ENCODE results near the gene PITPNM3. TPM values are rescaled to one million over a fixed set of nuclear protein-coding genes. Genes with fewer than 3 reads are reported as not detected.
A peak's percentile ranks its signal among the peaks of the same experiment; 100 is the strongest.

Gene PITPNM3
- total RNA-seq, 1 donor from 2014 or later, result 2.8 TPM

DNA sequence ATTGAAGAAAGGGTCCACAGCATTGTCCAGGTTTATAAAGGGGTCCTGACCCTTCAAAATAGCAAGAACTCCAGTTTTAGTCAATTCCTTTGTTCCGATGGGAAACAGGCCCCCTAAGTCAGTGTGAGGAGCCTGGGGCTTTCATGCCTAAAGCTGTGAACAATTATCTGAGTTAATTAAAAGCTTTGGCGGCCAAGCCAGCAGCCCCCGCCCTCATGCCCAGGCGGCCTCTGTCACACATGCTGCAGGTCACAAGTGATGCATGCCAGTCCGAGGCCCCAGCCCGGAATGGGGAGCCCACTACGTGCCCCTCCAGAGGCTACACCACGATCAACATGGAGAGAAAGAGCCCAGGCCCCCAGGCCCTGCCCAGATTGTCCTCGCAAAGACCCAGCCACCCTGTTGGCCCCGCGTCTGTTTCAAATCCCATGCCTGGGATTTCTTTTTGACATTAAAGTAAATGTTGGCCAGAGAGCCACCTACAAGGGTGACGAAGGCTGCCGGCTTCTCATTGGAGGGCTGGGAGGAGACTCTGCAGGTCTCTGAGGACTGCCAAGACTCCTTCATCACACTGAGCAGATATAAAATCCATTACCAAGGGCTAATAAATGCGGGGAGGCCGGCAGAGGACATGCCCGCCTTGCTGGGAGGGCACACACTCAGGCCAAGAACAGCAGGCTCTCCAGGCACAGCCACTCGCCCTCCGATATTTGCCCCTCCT is 14.5 kb upstream of the PITPNM3 start:
- no peaks in the 10 kb centered on the region for H3K27me3 Mint-ChIP-seq
- H3K4me3 Mint-ChIP-seq (ENCODE audit: low read depth), result no peak overlapping the region
- peaks cover 4% of the 10 kb centered on the region for H3K4me1 Mint-ChIP-seq (ENCODE audit: low read depth)
- no peak overlapping the region for H3K27ac Mint-ChIP-seq
- peaks cover 4% of the 10 kb centered on the region for H3K36me3 Mint-ChIP-seq (ENCODE audit: insufficient read depth)
- DNase-seq (ENCODE audit: low spot score, unreplicated experiment), result no peak
- H3K9me3 Mint-ChIP-seq (ENCODE audit: low read depth), result no peaks in the 10 kb centered on the region
- TF ChIP-seq, protein P1, sequence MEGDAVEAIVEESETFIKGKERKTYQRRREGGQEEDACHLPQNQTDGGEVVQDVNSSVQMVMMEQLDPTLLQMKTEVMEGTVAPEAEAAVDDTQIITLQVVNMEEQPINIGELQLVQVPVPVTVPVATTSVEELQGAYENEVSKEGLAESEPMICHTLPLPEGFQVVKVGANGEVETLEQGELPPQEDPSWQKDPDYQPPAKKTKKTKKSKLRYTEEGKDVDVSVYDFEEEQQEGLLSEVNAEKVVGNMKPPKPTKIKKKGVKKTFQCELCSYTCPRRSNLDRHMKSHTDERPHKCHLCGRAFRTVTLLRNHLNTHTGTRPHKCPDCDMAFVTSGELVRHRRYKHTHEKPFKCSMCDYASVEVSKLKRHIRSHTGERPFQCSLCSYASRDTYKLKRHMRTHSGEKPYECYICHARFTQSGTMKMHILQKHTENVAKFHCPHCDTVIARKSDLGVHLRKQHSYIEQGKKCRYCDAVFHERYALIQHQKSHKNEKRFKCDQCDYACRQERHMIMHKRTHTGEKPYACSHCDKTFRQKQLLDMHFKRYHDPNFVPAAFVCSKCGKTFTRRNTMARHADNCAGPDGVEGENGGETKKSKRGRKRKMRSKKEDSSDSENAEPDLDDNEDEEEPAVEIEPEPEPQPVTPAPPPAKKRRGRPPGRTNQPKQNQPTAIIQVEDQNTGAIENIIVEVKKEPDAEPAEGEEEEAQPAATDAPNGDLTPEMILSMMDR (IDR thresholded peaks at IDR 0.05; ENCODE audit: unreplicated experiment), result no peak

DNA sequence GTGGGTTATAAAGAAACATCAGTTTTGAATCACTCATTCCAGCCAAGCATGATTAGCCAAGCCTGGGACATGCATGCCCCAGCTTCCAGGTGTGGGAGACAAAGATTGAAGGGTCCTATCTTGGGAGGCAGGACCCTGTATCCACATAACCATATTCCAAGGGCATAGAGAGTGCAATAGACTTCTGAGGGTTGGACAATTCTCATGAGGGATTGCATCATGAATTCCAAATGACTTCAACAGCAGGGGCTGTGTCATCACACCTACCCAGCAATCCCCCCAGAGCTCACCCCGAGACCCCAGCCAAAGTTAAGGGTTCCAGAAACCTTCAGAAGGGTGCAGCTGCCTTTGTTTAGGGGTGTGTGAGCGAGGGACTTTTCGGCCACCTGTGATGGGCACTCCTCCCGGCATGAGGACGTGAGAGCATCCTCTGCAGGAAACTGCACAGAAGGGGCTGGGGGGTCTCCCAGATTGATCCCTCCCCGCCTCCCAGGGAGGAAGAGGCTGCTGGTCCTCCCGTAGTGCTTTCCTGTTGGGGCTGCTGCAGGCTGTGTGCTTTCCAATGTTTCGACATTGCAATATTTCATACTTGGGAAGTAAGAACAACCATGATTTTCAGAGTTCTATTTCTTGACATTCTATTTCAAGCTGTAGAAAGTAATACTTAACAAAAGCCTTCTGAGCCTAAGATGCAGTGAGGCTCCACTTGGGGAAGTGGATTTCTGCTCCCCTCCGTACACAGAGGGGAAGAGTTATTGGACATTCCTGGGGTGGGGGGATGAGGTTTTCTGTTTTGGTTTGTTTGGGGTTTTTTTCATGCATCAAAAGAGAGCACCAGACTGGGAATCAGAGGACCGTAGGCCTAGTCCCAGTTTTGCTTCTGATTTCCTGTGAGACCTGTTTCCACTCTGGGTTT is 13.3 kb upstream of the PITPNM3 start:
- no peak for DNase-seq (ENCODE audit: low spot score, unreplicated experiment)
- no peaks in the 10 kb centered on the region for H3K27me3 Mint-ChIP-seq
- no peak overlapping the region for H3K4me3 Mint-ChIP-seq (ENCODE audit: low read depth)
- TF ChIP-seq, protein P1 (IDR thresholded peaks at IDR 0.05; ENCODE audit: unreplicated experiment), result no peak
- H3K27ac Mint-ChIP-seq, result peak overlapping the region; percentile 70
- peaks cover 2% of the 10 kb centered on the region for H3K36me3 Mint-ChIP-seq (ENCODE audit: insufficient read depth)
- peaks cover 4% of the 10 kb centered on the region for H3K4me1 Mint-ChIP-seq (ENCODE audit: low read depth)
- no peaks in the 10 kb centered on the region for H3K9me3 Mint-ChIP-seq (ENCODE audit: low read depth)

DNA sequence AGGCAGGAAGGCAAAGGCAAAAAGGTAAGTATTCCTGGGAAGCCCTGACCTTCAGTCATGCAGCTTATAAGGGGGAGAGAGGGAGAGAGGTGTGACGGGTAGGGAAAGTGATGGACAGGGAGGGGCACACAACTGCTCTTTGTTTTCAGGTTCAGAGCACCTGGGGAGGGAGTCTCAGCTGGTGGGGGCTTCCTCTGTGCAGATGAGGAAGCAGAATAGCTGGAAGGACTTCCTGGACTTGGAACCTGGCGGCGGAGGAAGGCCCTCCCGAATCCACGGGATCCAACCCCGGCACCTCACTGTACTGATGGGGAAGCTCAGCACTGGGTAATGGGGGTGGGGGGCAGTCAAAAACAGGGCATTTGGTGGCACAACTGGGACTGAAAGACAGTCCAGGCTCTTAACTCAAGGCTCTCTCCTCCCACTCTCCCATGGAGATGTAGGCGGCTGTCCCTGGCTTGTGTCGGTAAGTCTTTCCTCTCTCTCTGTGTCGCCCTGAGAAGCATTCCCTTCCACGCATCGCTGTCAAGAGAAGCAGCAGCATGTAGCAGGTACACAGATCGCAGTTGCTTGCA is 11.9 kb upstream of the PITPNM3 start:
- Mint-ChIP-seq H3K4me3 (ENCODE audit: low read depth) (no peak overlapping the region), H3K27ac (peak overlapping the region; percentile 75), H3K36me3 (ENCODE audit: insufficient read depth) (peaks cover 2% of the 10 kb centered on the region)

DNA sequence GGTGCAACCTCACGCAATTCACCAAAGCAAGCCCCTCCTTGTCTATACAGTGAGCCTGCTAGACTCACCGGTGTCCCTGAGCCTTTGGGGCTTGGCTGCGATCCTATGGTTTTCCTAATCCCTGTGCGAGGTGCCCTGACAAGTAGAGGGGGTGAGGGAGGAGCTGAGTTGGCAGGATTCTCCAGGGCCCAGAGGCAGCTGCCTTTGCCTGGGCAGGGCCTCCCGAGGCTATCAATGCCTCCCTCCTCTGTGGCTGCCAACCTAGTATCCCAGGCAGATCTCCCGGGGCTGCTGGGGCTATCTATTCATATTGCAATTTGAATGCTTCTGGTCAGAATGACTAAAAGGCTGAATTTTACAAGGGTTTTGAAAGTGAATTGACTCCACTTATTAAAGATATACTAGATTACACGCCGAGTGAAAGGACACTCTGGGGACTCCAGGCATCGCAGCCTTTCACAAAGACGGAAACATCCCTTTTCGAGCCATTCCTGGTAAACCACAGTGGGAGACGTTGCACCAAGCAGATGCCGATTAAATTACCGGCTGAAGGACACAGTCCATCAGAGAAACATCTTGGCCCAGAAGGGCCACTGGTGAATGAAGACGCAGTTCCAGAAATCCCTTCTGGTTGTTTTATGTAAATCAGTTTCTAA is 11.3 kb upstream of the PITPNM3 start:
- H3K27me3 Mint-ChIP-seq, result no peaks in the 10 kb centered on the region
- TF ChIP-seq, protein P1 (IDR thresholded peaks at IDR 0.05; ENCODE audit: unreplicated experiment), result no peak
- peaks cover 9% of the 10 kb centered on the region for H3K4me1 Mint-ChIP-seq (ENCODE audit: low read depth)
- no peaks in the 10 kb centered on the region for H3K9me3 Mint-ChIP-seq (ENCODE audit: low read depth)
- peaks cover 2% of the 10 kb centered on the region for H3K36me3 Mint-ChIP-seq (ENCODE audit: insufficient read depth)
- no peak overlapping the region for H3K4me3 Mint-ChIP-seq (ENCODE audit: low read depth)
- peak overlapping the region; percentile 75 for H3K27ac Mint-ChIP-seq
- no peak for DNase-seq (ENCODE audit: low spot score, unreplicated experiment)

More for the DNA sequence above, 11.9 kb upstream of the PITPNM3 start:
- TF ChIP-seq, protein P1 (IDR thresholded peaks at IDR 0.05; ENCODE audit: unreplicated experiment), result no peak
- no peak for DNase-seq (ENCODE audit: low spot score, unreplicated experiment)
- Mint-ChIP-seq H3K27me3 (no peaks in the 10 kb centered on the region), H3K9me3 (ENCODE audit: low read depth) (no peaks in the 10 kb centered on the region), H3K4me1 (ENCODE audit: low read depth) (peaks cover 5% of the 10 kb centered on the region)

DNA sequence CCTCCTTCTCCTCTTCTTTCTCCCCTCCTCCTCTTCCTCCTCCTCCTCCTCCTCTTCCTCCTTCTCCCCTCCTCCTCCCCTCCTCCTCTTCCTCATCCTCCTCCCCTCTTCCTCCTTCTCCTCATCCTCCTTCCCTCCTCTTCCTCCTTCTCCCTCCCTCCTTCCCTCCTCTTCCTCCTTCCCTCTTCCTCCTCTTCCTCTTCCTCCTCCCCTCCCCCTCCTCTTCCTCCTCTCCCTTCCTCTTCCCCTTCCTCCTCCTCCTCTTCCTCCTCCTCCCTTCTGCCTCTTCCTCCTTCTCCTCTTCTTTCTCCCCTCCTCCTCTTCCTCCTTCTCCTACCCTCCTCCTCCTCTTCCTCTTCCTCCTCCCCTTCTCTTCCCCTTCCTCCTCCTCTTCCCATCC is 5.1 kb upstream of the PITPNM3 start:
- H3K9me3 Mint-ChIP-seq (ENCODE audit: low read depth), result no peaks in the 10 kb centered on the region
- peaks cover 32% of the 10 kb centered on the region for H3K27me3 Mint-ChIP-seq
- H3K36me3 Mint-ChIP-seq (ENCODE audit: insufficient read depth), result peaks cover 2% of the 10 kb centered on the region
- peaks cover 14% of the 10 kb centered on the region for H3K4me1 Mint-ChIP-seq (ENCODE audit: low read depth)
- no peak overlapping the region for H3K27ac Mint-ChIP-seq
- no peak for DNase-seq (ENCODE audit: low spot score, unreplicated experiment)
- no peak overlapping the region for H3K4me3 Mint-ChIP-seq (ENCODE audit: low read depth)
- TF ChIP-seq, protein P1 (IDR thresholded peaks at IDR 0.05; ENCODE audit: unreplicated experiment), result no peak
